ENCODE measurements around the gene LYSET. TPM values are rescaled to one million over a fixed set of nuclear protein-coding genes. Genes with fewer than 3 reads are reported as not detected.

Gene LYSET
- total and polyA plus RNA-seq, 2 donors (not counting 1 experiment from before 2014, with no cell fraction given), result 11.6 TPM

DNA sequence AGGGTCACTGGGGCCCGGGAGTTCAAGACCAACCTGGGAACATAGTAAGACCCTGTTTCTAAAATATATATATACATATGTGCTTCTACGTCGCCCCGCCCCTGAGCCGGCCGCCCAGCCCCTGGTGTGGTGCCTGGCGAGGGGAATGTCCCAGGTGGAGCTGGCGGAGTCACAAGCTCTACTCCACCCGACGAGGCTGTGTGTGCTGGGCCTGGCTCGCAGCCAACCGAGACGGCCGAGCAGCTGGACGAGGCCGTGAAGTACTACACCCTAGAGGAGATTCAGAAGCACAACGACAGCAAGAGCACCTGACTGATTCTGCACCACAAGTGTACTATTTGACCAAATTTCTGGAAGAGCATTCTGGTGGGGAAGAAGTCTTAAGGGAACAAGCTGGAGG, 47.3 kb upstream of the LYSET start:
- no peaks in the 10 kb centered on the region for H4K20me1 ChIP-seq (ENCODE audit: control insufficient read depth, extremely low read depth, insufficient read depth, low read length)
- H3K4me2 ChIP-seq (ENCODE audit: extremely low read depth, insufficient read depth, low read length), result no peak overlapping the region
- no peak overlapping the region for H2AFZ ChIP-seq (ENCODE audit: low read length)
- TF ChIP-seq, protein P1, sequence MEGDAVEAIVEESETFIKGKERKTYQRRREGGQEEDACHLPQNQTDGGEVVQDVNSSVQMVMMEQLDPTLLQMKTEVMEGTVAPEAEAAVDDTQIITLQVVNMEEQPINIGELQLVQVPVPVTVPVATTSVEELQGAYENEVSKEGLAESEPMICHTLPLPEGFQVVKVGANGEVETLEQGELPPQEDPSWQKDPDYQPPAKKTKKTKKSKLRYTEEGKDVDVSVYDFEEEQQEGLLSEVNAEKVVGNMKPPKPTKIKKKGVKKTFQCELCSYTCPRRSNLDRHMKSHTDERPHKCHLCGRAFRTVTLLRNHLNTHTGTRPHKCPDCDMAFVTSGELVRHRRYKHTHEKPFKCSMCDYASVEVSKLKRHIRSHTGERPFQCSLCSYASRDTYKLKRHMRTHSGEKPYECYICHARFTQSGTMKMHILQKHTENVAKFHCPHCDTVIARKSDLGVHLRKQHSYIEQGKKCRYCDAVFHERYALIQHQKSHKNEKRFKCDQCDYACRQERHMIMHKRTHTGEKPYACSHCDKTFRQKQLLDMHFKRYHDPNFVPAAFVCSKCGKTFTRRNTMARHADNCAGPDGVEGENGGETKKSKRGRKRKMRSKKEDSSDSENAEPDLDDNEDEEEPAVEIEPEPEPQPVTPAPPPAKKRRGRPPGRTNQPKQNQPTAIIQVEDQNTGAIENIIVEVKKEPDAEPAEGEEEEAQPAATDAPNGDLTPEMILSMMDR (conservative IDR thresholded peaks at IDR 0.05 in 1 of 2, IDR thresholded peaks at IDR 0.05 in 1 of 2; ENCODE audit: low read depth in 1 of 2, low read length in 2 of 2), result peak in 1 of 2 donors; percentile 14
- TF ChIP-seq EZH2 (IDR thresholded peaks at IDR 0.05; ENCODE audit: low read length, missing control alignments), result no peak
- no peak overlapping the region for H3K9ac ChIP-seq (ENCODE audit: insufficient read depth, low read length)
- peak in 1 of 2 donors; percentile 25 for DNase-seq (ENCODE audit: low read depth in 2 of 2)
- no peaks in the 10 kb centered on the region for H3K27me3 ChIP-seq (ENCODE audit: control insufficient read depth, insufficient read depth, low read length)
- H3K79me2 ChIP-seq (ENCODE audit: control insufficient read depth, insufficient read depth, low read length), result no peaks in the 10 kb centered on the region
- H3K9me3 ChIP-seq (ENCODE audit: control insufficient read depth, insufficient read depth, low read depth, low read length), result no peaks in the 10 kb centered on the region
- H3K4me1 ChIP-seq (ENCODE audit: control insufficient read depth, extremely low read depth, insufficient read depth, low read length), result no peaks in the 10 kb centered on the region
- no peaks in the 10 kb centered on the region for H3K36me3 ChIP-seq (ENCODE audit: control insufficient read depth, insufficient read depth, low read length)
- no peak overlapping the region for H3K4me3 ChIP-seq (replicated peaks in 1 of 4; ENCODE audit: control extremely low read depth in 1 of 4, insufficient read depth in 1 of 4, low read depth in 3 of 4, low read length in 4 of 4)
- no peak overlapping the region for H3K27ac ChIP-seq (ENCODE audit: insufficient read depth, low read length)

DNA sequence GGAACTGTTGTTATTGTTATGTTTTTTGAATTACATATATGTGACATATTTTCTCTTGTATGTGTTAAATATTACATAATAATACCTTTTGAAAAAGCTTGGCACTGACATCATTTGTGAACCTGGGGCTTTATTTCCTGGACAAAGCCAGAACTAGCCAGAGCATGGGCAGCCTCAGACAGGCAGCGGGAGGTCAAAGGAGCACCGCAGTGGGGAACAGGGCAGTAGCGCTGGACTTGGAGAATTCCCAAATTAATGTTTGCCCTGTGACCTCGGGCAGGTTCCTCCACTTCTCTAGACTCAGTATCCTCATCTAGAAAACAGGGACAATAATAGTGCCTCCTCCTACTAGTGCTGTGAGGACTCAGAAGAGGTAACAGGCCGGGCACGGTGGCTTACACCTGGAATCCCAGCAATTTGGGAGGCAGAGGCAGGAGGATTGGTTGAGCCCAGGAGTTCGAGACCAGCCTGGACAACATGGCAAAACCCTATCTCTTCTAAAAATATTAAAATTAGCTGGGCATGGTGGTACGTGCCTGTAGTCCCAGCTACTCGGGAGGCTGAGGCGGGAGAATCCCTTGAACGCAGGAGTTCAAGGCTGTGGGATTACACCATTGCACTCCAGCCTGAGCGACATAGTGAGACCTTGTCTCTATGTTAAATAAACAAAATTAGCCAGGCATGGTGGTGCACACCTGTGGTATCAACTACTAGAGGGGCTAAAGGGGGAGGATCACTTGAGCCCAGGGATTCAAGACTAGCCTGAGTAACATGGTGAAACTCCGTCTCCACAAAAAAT, 42.1 kb upstream of the LYSET start:
- no peaks in the 10 kb centered on the region for H3K9me3 ChIP-seq (ENCODE audit: control insufficient read depth, insufficient read depth, low read depth, low read length)
- H4K20me1 ChIP-seq (ENCODE audit: control insufficient read depth, extremely low read depth, insufficient read depth, low read length), result no peaks in the 10 kb centered on the region
- H3K4me3 ChIP-seq (replicated peaks in 1 of 4; ENCODE audit: control extremely low read depth in 1 of 4, insufficient read depth in 1 of 4, low read depth in 3 of 4, low read length in 4 of 4), result no peak overlapping the region
- TF ChIP-seq EZH2 (IDR thresholded peaks at IDR 0.05; ENCODE audit: low read length, missing control alignments), result no peak
- TF ChIP-seq, protein P1 (conservative IDR thresholded peaks at IDR 0.05 in 1 of 2, IDR thresholded peaks at IDR 0.05 in 1 of 2; ENCODE audit: low read depth in 1 of 2, low read length in 2 of 2), result no peak
- no peaks in the 10 kb centered on the region for H3K4me1 ChIP-seq (ENCODE audit: control insufficient read depth, extremely low read depth, insufficient read depth, low read length)
- no peak overlapping the region for H3K9ac ChIP-seq (ENCODE audit: insufficient read depth, low read length)
- no peaks in the 10 kb centered on the region for H3K27me3 ChIP-seq (ENCODE audit: control insufficient read depth, insufficient read depth, low read length)
- no peaks in the 10 kb centered on the region for H3K36me3 ChIP-seq (ENCODE audit: control insufficient read depth, insufficient read depth, low read length)
- no peak for DNase-seq (ENCODE audit: low read depth in 2 of 2)
- H3K27ac ChIP-seq (ENCODE audit: insufficient read depth, low read length), result no peak overlapping the region
- H2AFZ ChIP-seq (ENCODE audit: low read length), result no peak overlapping the region
- no peak overlapping the region for H3K4me2 ChIP-seq (ENCODE audit: extremely low read depth, insufficient read depth, low read length)
- no peaks in the 10 kb centered on the region for H3K79me2 ChIP-seq (ENCODE audit: control insufficient read depth, insufficient read depth, low read length)

DNA sequence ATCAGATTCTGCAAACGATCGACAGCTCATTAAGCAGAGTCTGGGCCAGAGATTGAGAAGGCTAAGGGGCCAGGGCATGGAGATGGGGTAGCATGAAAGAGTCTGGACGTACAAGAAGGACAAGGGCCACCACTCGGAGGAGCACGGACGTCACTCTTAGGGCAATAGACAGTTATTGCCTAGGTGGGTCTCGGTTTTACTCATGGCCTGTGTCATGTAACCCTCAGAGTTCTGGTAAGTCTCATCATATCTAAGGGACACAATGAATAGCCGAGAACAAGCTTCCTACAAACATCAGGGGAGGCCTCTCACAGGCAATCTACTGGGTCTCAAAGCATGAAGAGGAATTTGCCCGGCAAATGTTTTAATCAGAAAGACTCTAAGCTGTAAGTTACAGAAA, 39.0 kb upstream of the LYSET start:
- Histone ChIP-seq H2AFZ (ENCODE audit: low read length) (no peak overlapping the region), H3K4me3 (replicated peaks in 1 of 4; ENCODE audit: control extremely low read depth in 1 of 4, insufficient read depth in 1 of 4, low read depth in 3 of 4, low read length in 4 of 4) (no peak overlapping the region), H4K20me1 (ENCODE audit: control insufficient read depth, extremely low read depth, insufficient read depth, low read length) (no peaks in the 10 kb centered on the region), H3K9ac (ENCODE audit: insufficient read depth, low read length) (no peak overlapping the region), H3K4me2 (ENCODE audit: extremely low read depth, insufficient read depth, low read length) (no peak overlapping the region), H3K27ac (ENCODE audit: insufficient read depth, low read length) (no peak overlapping the region), H3K27me3 (ENCODE audit: control insufficient read depth, insufficient read depth, low read length) (no peaks in the 10 kb centered on the region), H3K9me3 (ENCODE audit: control insufficient read depth, insufficient read depth, low read depth, low read length) (no peaks in the 10 kb centered on the region), H3K79me2 (ENCODE audit: control insufficient read depth, insufficient read depth, low read length) (no peaks in the 10 kb centered on the region), H3K36me3 (ENCODE audit: control insufficient read depth, insufficient read depth, low read length) (no peaks in the 10 kb centered on the region), H3K4me1 (ENCODE audit: control insufficient read depth, extremely low read depth, insufficient read depth, low read length) (no peaks in the 10 kb centered on the region)
- no peak for TF ChIP-seq EZH2 (IDR thresholded peaks at IDR 0.05; ENCODE audit: low read length, missing control alignments)
- TF ChIP-seq, protein P1 (conservative IDR thresholded peaks at IDR 0.05 in 1 of 2, IDR thresholded peaks at IDR 0.05 in 1 of 2; ENCODE audit: low read depth in 1 of 2, low read length in 2 of 2), result no peak
- no peak for DNase-seq (ENCODE audit: low read depth in 2 of 2)
